HG02798 (cell line): ENCODE data around the gene COL18A1.
A peak's percentile ranks its signal among the peaks of the same experiment; 100 is the strongest.

Source experiments
- ATAC-seq: cut with Tn5 transposase; IDR thresholded peaks from one replicate; pipeline ENCODE4 v1.9.1; 2021; ENCODE audit warnings: mild to moderate bottlenecking; ENCODE audit not compliant: unreplicated experiment, poor library complexity

The COL18A1 gene

DNA sequence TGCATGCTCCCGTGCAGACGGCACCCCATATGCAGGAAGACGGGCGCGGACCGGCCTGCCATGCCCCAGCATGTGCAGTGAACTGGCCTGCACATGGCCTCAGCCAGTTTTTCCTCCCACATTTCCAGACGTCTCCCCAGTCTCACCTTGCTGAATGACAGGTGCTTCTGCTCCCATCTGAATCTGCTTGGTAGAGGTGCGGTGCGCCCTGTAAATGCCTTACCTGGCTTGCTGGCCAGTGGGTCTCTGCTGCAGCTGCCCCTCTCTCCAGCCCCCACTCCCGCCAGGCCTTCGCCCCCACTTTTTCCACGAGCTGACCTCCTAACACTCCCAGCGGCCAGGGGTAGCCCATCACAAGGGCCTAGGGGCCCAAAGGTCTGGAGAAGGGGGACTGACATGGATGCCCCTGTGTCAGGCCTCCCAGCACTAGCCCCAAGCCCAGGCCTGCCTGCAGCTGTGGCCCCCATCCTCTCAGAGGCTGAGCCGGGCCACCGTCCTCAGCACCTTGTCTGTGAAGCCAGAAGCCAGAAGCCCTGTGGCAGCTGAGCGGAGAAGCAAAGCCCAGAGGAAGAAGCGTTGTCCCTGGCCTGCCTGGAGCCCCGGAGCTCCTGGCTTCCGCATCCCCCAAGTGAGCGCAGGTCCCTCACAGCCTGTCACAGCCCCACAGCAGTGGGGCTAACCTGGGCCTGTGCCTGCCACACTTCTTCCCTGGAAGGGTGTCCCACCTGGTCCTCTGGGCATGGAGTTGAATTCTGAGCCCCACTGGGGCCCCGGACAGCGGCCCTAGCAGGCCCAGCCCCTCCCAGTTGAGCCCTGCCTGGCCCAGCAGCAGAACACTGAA is 140.9 kb downstream of the COL18A1 start:
- ATAC-seq: no peak

GRCh38 chr21:45546636-45547544 is 141.9 kb downstream of the COL18A1 start:
- no peak for ATAC-seq

DNA sequence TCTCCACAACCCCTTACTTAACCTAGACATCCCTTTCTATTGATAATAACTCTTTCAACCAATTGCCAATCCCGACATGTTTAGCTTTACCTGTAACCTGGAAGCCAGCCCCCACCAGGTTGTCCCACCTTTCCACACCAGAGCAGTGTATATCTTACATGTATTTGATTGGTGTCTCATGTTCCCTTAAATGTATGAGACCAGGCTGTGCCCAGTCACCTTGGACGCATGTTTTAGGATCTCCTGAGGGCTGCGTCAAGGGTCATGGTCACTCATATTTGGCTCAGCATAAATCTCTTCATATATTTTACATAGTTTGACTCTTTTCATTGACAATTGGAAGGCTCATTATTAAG is 142.6 kb downstream of the COL18A1 start:
- ATAC-seq: no peak

- ATAC-seq: no peak
Observed at GRCh38 chr21:45548711-45549491, 143.9 kb downstream of the COL18A1 start.

DNA sequence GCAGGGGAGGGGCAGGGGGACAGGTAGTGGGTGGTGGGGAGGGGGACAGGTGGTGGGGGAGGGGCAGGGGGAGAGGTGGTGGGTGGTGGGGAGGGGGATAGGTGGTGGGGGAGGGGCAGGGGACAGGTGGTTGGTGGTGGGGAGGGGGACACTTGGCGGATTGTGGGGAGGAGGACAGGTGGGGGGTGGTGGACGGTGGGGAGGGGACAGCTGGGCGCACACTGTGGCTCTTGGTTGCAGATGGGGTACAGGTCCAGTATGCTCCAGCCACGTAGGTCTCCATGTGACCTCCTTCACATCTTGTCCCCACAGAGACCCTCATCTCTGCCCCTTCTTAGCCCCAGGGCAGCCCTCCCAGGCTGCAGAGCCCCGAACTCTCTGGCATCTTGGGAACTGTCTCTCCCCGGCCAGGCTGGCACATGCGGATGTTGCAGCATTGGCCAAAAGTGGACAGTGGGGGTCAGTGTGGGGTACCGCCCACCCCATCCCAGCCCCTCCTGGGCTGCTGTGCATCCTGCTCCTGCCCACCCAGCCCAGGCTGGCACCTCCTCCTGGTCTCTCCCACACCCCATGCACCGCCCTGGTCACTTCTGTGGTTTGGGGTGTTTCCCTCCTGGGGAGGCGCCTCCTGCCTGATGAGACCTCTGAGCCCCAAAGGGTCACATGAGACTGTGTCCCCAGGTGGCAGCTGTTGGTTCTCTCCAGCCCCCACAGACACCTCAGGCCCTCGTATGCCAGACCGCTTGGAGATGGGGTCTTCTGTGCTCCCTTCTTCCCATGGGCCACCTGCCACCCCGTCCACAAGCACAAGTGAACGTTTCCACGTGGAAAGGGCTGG is 144.9 kb downstream of the COL18A1 start:
- ATAC-seq: no peak

DNA sequence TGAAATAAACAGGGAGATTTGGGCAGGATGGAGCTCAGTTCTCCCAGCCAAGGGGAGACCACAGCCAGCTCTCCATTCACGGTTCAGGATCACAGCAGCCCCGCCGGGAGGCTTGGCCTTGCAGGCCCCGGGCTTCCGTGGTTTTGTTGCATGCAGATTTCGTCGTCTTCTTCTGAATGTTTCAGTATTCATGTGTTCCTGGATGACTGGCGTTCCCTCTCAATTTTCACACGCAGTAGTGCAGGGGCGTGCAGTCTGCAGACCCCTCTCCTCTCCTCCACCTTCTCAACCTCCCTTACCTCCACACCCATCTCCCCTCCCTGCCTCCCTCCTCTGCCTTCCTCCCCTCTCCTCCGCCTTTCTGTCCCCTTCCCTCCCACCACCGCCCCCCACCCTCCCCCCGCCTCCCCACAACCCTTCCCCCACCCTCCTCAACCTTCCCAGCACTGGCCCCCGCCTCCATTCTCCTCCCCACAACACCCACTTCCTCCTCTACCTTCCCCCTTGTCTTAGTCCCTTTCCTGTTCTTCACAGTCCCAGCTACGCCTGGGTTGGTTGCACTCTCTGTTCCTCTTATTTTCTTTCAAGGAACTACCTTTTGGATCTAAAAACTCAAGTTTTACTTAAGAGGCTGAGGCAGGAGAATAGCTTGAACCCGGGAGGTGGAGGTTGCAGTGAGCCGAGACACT is 145.7 kb downstream of the COL18A1 start:
- no peak for ATAC-seq

DNA sequence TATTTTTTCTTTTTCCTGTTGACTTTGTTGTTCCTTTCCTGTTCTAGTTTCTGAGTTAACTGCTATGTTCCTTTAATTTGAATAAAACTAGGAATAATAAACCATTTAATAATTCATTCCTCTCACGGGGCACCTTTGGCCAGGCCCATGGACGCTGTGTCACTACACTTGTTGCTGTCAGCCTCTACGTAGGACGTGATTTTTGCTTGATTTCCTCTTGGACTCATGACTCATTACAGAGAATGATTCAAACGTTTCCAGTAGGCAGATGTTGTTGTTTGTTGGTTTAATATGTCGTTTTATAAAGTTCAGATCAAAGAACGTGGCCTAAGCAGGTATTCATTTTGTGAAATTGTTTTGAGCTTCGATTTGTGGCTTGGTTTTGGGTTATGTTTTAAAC is 146.4 kb downstream of the COL18A1 start:
- no peak for ATAC-seq

DNA sequence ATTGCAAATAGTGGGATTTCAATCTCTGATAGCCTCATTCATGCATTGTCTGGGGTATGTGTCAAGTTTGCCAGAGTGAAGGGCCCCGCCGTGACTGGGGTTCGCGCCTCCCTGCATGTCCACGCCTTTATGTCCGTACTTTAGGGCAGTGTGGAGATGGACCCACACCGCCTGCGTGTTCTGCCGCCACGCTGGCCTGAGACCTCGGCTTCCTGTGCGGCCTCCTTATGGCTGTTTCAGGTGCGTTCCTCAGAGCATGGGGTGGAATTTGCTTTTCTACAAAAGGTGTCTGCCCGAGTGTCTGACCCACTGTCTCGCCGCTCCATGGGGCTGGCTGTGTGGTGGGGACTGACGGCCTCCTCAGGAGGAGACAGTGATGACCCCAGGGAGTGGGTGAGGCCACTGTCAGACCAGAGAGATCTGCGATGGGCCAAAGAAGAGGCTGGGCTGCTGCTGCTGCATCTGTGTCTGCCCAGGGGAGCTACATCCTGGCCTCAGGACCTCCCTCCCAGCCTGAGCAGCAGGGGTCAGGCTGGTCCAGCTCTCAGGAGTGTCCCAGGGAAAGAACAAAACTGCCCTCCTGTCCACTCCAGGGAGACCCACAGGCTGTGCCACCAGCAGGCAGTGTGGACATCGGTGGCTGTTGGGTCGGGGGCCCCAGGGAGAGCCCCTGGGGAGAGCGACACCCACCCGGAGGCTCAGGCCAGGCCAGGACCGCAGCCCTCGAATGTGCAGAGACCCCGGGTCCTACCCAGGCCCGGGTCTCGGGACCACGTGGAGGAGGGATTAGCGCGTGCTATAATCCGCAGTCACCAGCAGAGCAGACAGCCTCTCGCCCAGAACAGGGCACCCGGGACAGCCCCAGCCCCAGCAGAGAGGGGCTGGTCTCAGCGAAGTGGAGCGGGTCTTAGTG is 147.1 kb downstream of the COL18A1 start:
- no peak for ATAC-seq

- no peak for ATAC-seq
Observed at GRCh38 chr21:45552696-45553391, 147.9 kb downstream of the COL18A1 start.

- peak; percentile 61 for ATAC-seq
Observed at GRCh38 chr21:45554477-45555175, 149.7 kb downstream of the COL18A1 start.

DNA sequence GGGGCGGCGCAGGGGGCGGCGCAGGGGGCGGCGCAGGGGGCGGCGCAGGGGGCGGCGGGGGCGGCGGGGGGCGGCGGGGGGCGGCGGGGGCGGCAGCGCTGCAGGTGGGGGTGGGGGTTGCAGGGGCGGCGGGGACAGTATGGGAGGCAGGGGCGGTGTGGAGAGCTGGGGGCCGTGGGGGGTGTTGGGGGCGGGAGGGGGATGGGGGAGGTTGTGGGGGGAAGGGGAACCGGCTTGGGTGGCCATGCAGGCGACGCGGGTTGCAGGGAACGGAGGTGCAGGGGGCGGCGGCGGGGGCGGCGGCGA is 150.2 kb downstream of the COL18A1 start:
- ATAC-seq: no peak

GRCh38 chr21:45555557-45556301 is 150.8 kb downstream of the COL18A1 start:
- no peak for ATAC-seq

DNA sequence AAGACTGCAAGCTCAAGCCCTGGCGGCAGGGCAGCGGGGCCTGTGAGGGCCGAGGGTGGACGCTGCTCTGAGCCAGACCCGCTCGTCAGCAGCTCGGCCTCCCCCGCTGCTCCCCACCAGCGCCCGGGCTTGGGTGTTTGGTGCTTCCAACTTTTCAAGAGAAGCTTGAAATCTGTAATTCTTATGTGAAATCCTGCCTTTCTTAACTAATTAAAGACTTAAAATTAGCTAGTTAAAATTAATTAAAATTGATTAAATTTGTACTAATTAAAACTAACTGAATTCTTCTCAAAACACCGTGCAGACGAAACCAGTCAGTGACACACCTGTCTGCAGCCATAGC is 151.3 kb downstream of the COL18A1 start:
- no peak for ATAC-seq

DNA sequence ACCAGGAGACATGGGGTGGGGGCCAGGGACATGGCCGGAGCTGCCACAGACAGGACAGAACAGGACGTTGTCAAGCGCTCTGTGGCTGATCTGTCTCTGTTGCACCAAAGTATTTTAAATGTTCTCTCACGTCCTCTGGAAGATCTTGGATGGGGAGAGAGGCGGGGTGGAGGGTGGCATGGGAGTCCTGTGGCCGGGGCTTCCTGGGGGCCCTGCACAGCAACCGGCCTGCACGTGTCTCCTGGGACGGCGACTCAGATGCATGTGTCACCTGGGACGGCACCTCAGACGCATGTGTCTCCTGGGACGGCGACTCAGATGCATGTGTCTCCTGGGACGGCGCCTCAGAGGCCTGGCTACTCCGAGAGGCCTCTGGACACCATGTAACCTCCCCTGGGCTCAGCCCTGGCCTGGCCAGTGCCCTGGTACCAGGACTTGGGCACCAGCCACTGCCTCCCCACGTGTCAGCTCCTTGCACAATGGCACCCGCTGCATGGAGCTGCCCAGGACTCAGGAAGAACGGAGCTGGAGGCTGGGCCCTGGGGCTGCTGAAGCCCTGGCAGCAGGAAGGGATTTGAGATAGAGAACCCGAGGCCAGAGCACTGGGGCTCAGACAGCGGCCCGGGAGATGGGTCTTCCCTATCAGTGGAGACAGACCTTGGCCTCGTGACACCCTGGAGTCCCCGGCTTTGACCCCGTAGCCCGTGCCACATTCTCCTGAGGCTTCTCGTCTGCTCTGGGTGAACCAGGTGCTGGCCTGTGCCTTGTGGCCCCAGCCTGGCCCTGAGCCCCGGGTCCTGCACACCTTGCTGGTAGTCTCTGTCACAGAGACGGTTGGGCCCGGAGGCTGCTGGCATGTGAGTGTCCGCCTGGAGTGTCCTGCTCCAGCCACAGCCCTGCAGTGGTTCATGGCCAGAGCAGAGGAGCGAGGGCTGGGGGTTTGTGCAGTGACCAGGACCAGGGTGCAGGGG is 152.0 kb downstream of the COL18A1 start:
- ATAC-seq: no peak

DNA sequence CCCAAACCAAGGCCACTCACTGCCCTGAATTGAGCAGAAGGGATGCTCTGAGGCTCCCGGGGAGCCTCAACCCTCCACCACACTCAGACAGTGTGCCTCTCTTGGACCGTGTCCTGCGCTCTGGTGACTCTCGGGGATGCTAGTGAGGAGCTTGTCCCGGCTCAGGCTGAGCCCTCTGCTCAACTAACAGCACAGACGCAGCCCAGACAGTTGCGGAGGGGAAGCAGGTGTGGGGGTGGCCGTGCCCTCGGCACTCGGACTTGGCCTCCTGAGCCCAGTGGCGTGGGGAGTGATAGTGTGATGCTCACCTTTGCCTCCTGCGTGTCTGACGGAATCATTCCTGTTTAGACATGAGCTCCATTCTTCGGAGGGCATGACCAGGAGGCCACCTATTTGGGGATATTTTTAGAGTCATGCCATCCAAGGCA is 152.7 kb downstream of the COL18A1 start:
- no peak for ATAC-seq
